CD14-positive monocyte (primary cell): Measurements from ENCODE around the gene CAPZA1. TPM values are rescaled to one million over a fixed set of nuclear protein-coding genes. Genes with fewer than 3 reads are reported as not detected.

Experiments used
- DNase-seq, 3 donors: peaks; one replicate each; pipeline ENCODE4 v3.0.0-alpha.2; 2011 to 2022
- H2AFZ ChIP-seq: 2 replicates; pipeline ENCODE4 v1.6.0; 2012; ENCODE audit warnings: mild to moderate bottlenecking, low read depth, low read length, inconsistent platforms; ENCODE audit not compliant: insufficient read depth, poor library complexity, severe bottlenecking
- H3K27ac ChIP-seq, 2 donors: 1 replicate in 1 of 2; 2 replicates in 1 of 2; pipeline ENCODE4 v1.5.1; 2012 to 2013; ENCODE audit warnings: low read length in 2 of 2, control low read depth in 1 of 2, inconsistent platforms in 1 of 2, low read depth in 1 of 2, mild to moderate bottlenecking in 1 of 2
- H3K27me3 ChIP-seq, 2 donors: one replicate each; pipeline versions ENCODE4 v1.6.0 to v1.6.1; 2011 to 2013; ENCODE audit warnings: low read length in 2 of 2; ENCODE audit not compliant: control insufficient read depth in 2 of 2, insufficient read depth in 2 of 2
- H3K36me3 ChIP-seq, 2 donors: replicated peaks in 1 of 2; 1 replicate in 1 of 2; 2 replicates in 1 of 2; pipeline versions ENCODE4 v1.5.1 to v1.6.1; 2012 to 2013; ENCODE audit warnings: low read length in 2 of 2, control low read depth in 1 of 2, inconsistent platforms in 1 of 2, mild to moderate bottlenecking in 1 of 2; ENCODE audit not compliant: insufficient read depth in 2 of 2, control insufficient read depth in 1 of 2
- H3K4me1 ChIP-seq, 2 donors: 1 replicate in 1 of 2; 2 replicates in 1 of 2; pipeline versions ENCODE4 v1.5.1 to v1.6.1; 2012 to 2013; ENCODE audit warnings: low read length in 2 of 2, control low read depth in 1 of 2, inconsistent platforms in 1 of 2, mild to moderate bottlenecking in 1 of 2, moderate library complexity in 1 of 2; ENCODE audit not compliant: insufficient read depth in 2 of 2, control insufficient read depth in 1 of 2
- H3K4me2 ChIP-seq: replicated peaks from 2 replicates; pipeline ENCODE3; 2012; ENCODE audit warnings: low read length, moderate library complexity, mild to moderate bottlenecking; ENCODE audit not compliant: poor library complexity, severe bottlenecking; ENCODE audit errors: extremely low read depth
- H3K4me3 ChIP-seq, 3 experiments: fragments of 200-600 bp in 1 of 3; sonication (generic) in 1 of 3; replicated peaks in 1 of 3; 1 replicate in 2 of 3; 2 replicates in 1 of 3; pipeline ENCODE4 v1.5.1; 2011 to 2013; ENCODE audit warnings: low read length in 3 of 3, mild to moderate bottlenecking in 3 of 3, control low read depth in 2 of 3, low read depth in 2 of 3, inconsistent platforms in 1 of 3, moderate library complexity in 1 of 3
- H3K79me2 ChIP-seq: 2 replicates; pipeline ENCODE4 v1.6.0; 2012; ENCODE audit warnings: mild to moderate bottlenecking, control low read depth, inconsistent platforms, low read length, moderate library complexity; ENCODE audit not compliant: insufficient read depth
- H3K9ac ChIP-seq: 2 replicates; pipeline ENCODE4 v1.6.0; 2017; ENCODE audit warnings: low read length, mild to moderate bottlenecking; ENCODE audit not compliant: insufficient read depth, poor library complexity, severe bottlenecking
- H3K9me3 ChIP-seq, 2 donors: replicated peaks in 1 of 2; 1 replicate in 1 of 2; 2 replicates in 1 of 2; pipeline versions ENCODE4 v1.5.1 to v1.6.1; 2012 to 2013; ENCODE audit warnings: low read length in 2 of 2, control low read depth in 1 of 2; ENCODE audit not compliant: control insufficient read depth in 1 of 2, insufficient read depth in 1 of 2
- H4K20me1 ChIP-seq: 2 replicates; pipeline ENCODE4 v1.6.0; 2012; ENCODE audit warnings: mild to moderate bottlenecking, low read length, control low read depth, moderate library complexity; ENCODE audit not compliant: insufficient read depth
- H3K27ac Mint-ChIP-seq, 7 donors: one replicate each; pipeline ENCODE4 v1.8.0; 2020; ENCODE audit warnings: mild to moderate bottlenecking in 7 of 7, mixed read lengths in 7 of 7, moderate library complexity in 6 of 7, inconsistent platforms in 2 of 7
- H3K27me3 Mint-ChIP-seq, 3 donors: one replicate each; pipeline ENCODE4 v1.8.0; 2021 to 2022; ENCODE audit warnings: low read depth in 3 of 3, mild to moderate bottlenecking in 3 of 3, mixed read lengths in 3 of 3, moderate library complexity in 3 of 3, inconsistent platforms in 1 of 3
- H3K36me3 Mint-ChIP-seq, 2 donors: one replicate each; pipeline ENCODE4 v1.8.0; 2020; ENCODE audit warnings: mixed read lengths in 2 of 2, inconsistent platforms in 1 of 2, mild to moderate bottlenecking in 1 of 2
- H3K4me1 Mint-ChIP-seq: one replicate; pipeline ENCODE4 v1.8.0; 2020; ENCODE audit warnings: mild to moderate bottlenecking, mixed read lengths
- H3K4me3 Mint-ChIP-seq, 2 donors: one replicate each; pipeline ENCODE4 v1.8.0; 2020; ENCODE audit warnings: mild to moderate bottlenecking in 2 of 2, mixed read lengths in 2 of 2, moderate library complexity in 1 of 2
- H3K9me3 Mint-ChIP-seq, 7 donors: one replicate each; pipeline ENCODE4 v1.8.0; 2020 to 2022; ENCODE audit warnings: mixed read lengths in 7 of 7, mild to moderate bottlenecking in 6 of 7, moderate library complexity in 6 of 7, inconsistent platforms in 2 of 7
- CTCF ChIP-seq: fragments of 200-600 bp; IDR thresholded peaks from one replicate; pipeline ENCODE4 v1.8.0; 2022; ENCODE audit warnings: antibody characterized with exemption, mild to moderate bottlenecking
- WGBS: methylation state at CpG from one replicate; pipeline ENCODE4 v1.1.5; 2013; ENCODE audit warnings: missing lambda C conversion rate; ENCODE audit not compliant: insufficient coverage; 5-methylcytosine and 5-hydroxymethylcytosine counted together
- intact Hi-C, 2 donors: fragments of 100-400 bp; cut with micrococcal nuclease; formaldehyde crosslinking; loops; one replicate each; pipeline versions ENCODE4 v1.15.0 to v1.15.1; 2023
- polyA plus RNA-seq, 3 donors: library from polyadenylated mRNA; depleted of rRNA in 1 of 3; unstranded in 2 of 3; stranded (reverse) in 1 of 3; fragments of 300-500 nt in 2 of 3; fragments of >200 nt in 1 of 3; fragmentation: Illumina TruSeq in 2 of 3; gene quantifications; 1 replicate in 2 of 3; 2 replicates in 1 of 3; pipeline ENCODE4 v1.2.3, GENCODE V29; 2012 to 2021

CAPZA1 gene
- polyA plus RNA-seq, 3 donors = 93.4 to 357 (median 339) TPM

DNA sequence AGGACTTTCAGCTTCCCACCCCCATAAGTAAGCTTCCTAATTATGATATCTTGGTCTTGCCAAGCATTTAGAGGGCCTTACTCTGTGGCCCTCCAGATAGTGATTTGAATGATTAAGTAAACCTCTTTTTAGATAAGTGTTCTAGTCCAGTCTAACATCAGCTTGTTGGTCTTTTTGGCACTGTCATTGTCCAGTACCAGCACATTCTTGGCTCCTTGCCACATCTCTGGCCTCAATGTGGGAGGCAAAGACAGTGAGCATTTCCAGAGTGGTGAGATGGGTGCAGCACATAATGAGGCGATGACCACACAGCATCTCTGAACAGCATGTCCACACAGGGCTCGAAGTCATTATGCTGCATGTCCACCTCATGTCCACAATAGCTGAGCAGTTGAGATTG lies 6.1 kb downstream of the CAPZA1 start:
- Histone ChIP-seq H3K4me3 (no peak overlapping the region), H3K27ac (peak overlapping the region in 1 of 2 donors; percentile 65), H3K9me3 (no peaks in the 10 kb centered on the region), H3K36me3 (peaks cover 8 to 22% of the 10 kb centered on the region in 2 donors), H3K27me3 (no peaks in the 10 kb centered on the region), H4K20me1 (peaks cover 87% of the 10 kb centered on the region), H3K4me2 (no peak overlapping the region), H3K79me2 (peaks cover 100% of the 10 kb centered on the region), H2AFZ (no peak overlapping the region), H3K4me1 (peaks cover 41 to 87% of the 10 kb centered on the region in 2 donors), H3K9ac (no peak overlapping the region)
- no CpG with 5 or more reads among the region's 2 CpGs for WGBS
- peak in 1 of 3 donors; percentile 44 for DNase-seq
- peaks cover 72% of the 10 kb centered on the region for H3K4me1 Mint-ChIP-seq
- peaks cover 19 to 50% of the 10 kb centered on the region in 2 donors for H3K36me3 Mint-ChIP-seq
- H3K9me3 Mint-ChIP-seq = peaks cover 0 to 2% (median 0%) of the 10 kb centered on the region in 7 donors
- H3K4me3 Mint-ChIP-seq = no peak overlapping the region
- peak overlapping the region; percentile 47 to 86 (median 70) for H3K27ac Mint-ChIP-seq
- no peak for TF ChIP-seq CTCF
- intact Hi-C loops = loop anchor here in 1 of 2 donors (5.0 kb wide), 2 partner anchors 47 to 82 kb away; partner anchors contain the start of genes MOV10 and RHOC
- H3K27me3 Mint-ChIP-seq = no peaks in the 10 kb centered on the region

GRCh38 chr1:112626193-112626592 lies 6.6 kb downstream of the CAPZA1 start:
- H3K4me3 Mint-ChIP-seq = no peak overlapping the region
- peaks cover 67% of the 10 kb centered on the region for H3K4me1 Mint-ChIP-seq
- Histone ChIP-seq H3K27me3 (no peaks in the 10 kb centered on the region), H3K79me2 (peaks cover 100% of the 10 kb centered on the region), H3K4me3 (no peak overlapping the region), H3K27ac (peak overlapping the region in 1 of 2 donors; percentile 65), H3K9ac (no peak overlapping the region), H3K4me2 (no peak overlapping the region), H3K36me3 (peaks cover 11 to 27% of the 10 kb centered on the region in 2 donors), H2AFZ (no peak overlapping the region), H4K20me1 (peaks cover 92% of the 10 kb centered on the region), H3K9me3 (no peaks in the 10 kb centered on the region), H3K4me1 (peaks cover 36 to 82% of the 10 kb centered on the region in 2 donors)
- no peak for DNase-seq
- peaks cover 24 to 55% of the 10 kb centered on the region in 2 donors for H3K36me3 Mint-ChIP-seq
- TF ChIP-seq CTCF = no peak
- 100% methylated on average over 4 of the region's 5 CpGs for WGBS
- H3K27me3 Mint-ChIP-seq = no peaks in the 10 kb centered on the region
- H3K9me3 Mint-ChIP-seq = peaks cover 0 to 2% (median 0%) of the 10 kb centered on the region in 7 donors
- intact Hi-C loops = loop anchor here in 1 of 2 donors (5.0 kb wide), 2 partner anchors 46 to 81 kb away; partner anchors contain the start of genes MOV10 and RHOC
- H3K27ac Mint-ChIP-seq = peak overlapping the region in 6 of 7 donors; percentile 26 to 86 (median 68)
